GM23338 (cell line): ENCODE data around the gene PARP6. TPM values are rescaled to one million over a fixed set of nuclear protein-coding genes. Genes with fewer than 3 reads are reported as not detected.

Source experiments
- ATAC-seq: fragments of 200-7000 bp; cut with Tn5 transposase; 3 replicates; pipeline ENCODE4 v1.9.1; 2020
- DNase-seq: peaks from one replicate; pipeline ENCODE4 v3.0.0-alpha.2; 2015; ENCODE audit warnings: low spot score
- H2AFZ ChIP-seq: fragments of 200-600 bp; sonication (generic); 2 replicates; pipeline ENCODE4 v1.8.0; 2016; ENCODE audit warnings: antibody characterized with exemption, mild to moderate bottlenecking, moderate library complexity
- H3F3A ChIP-seq: fragments of 200-600 bp; sonication (generic); replicated peaks from 2 replicates; pipeline ENCODE4 v1.8.0; 2017; ENCODE audit warnings: antibody characterized with exemption, mixed run types, low read depth
- H3K27ac ChIP-seq: fragments of 200-600 bp; sonication (generic); 2 replicates; pipeline ENCODE4 v1.6.1; 2016; ENCODE audit warnings: low read depth
- H3K27me3 ChIP-seq: fragments of 200-600 bp; sonication (generic); 2 replicates; pipeline ENCODE4 v1.8.0; 2016; ENCODE audit warnings: mild to moderate bottlenecking, mixed run types, moderate library complexity; ENCODE audit not compliant: insufficient read depth
- H3K36me3 ChIP-seq: fragments of 200-600 bp; sonication (generic); 2 replicates; pipeline ENCODE4 v1.8.0; 2016; ENCODE audit warnings: mild to moderate bottlenecking; ENCODE audit not compliant: insufficient read depth
- H3K4me1 ChIP-seq: fragments of 200-600 bp; sonication (generic); 2 replicates; pipeline ENCODE4 v1.8.0; 2016; ENCODE audit warnings: mild to moderate bottlenecking, moderate library complexity; ENCODE audit not compliant: insufficient read depth
- H3K4me2 ChIP-seq: fragments of 200-600 bp; sonication (generic); 2 replicates; pipeline ENCODE4 v1.7.1; 2017; ENCODE audit warnings: mixed run types
- H3K4me3 ChIP-seq: fragments of 200-600 bp; sonication (generic); 2 replicates; pipeline ENCODE4 v1.6.1; 2016; ENCODE audit warnings: mixed run types
- H3K79me2 ChIP-seq: fragments of 200-600 bp; sonication (generic); replicated peaks from 2 replicates; pipeline ENCODE4 v1.8.0; 2017; ENCODE audit warnings: mild to moderate bottlenecking; ENCODE audit not compliant: insufficient read depth
- H3K9me2 ChIP-seq: fragments of 200-600 bp; sonication (generic); 2 replicates; pipeline ENCODE4 v1.8.0; 2017; ENCODE audit not compliant: insufficient read depth
- H4K20me1 ChIP-seq: fragments of 200-600 bp; sonication (generic); replicated peaks from 2 replicates; pipeline ENCODE4 v1.8.0; 2017; ENCODE audit warnings: mild to moderate bottlenecking; ENCODE audit not compliant: insufficient read depth
- H3K27ac Mint-ChIP-seq: 2 replicates; pipeline ENCODE4 v1.8.0; 2020; ENCODE audit warnings: inconsistent platforms, mild to moderate bottlenecking, moderate library complexity, mixed read lengths
- H3K27me3 Mint-ChIP-seq: 3 replicates; pipeline ENCODE4 v1.8.0; 2022; ENCODE audit warnings: low read depth, mild to moderate bottlenecking, moderate library complexity, mixed read lengths, inconsistent platforms; ENCODE audit not compliant: insufficient read depth, poor library complexity
- H3K36me3 Mint-ChIP-seq: 3 replicates; pipeline ENCODE4 v1.8.0; 2021; ENCODE audit warnings: low read depth, mild to moderate bottlenecking, inconsistent platforms, moderate library complexity, mixed read lengths
- H3K4me1 Mint-ChIP-seq: 3 replicates; pipeline ENCODE4 v1.8.0; 2020; ENCODE audit warnings: mild to moderate bottlenecking, inconsistent platforms, mixed read lengths
- H3K4me3 Mint-ChIP-seq: 3 replicates; pipeline ENCODE4 v1.8.0; 2021; ENCODE audit warnings: moderate library complexity, mild to moderate bottlenecking, inconsistent platforms, mixed read lengths
- H3K9me3 Mint-ChIP-seq: 3 replicates; pipeline ENCODE4 v1.8.0; 2020; ENCODE audit warnings: moderate library complexity, mild to moderate bottlenecking, inconsistent platforms, mixed read lengths
- CREB1 ChIP-seq: fragments of 250-450 bp; sonication (Bioruptor Pico); IDR thresholded peaks from 2 replicates; pipeline ENCODE4 v1.5.0; 2020; ENCODE audit warnings: low read depth, mild to moderate bottlenecking, moderate library complexity
- CTCF ChIP-seq, 2 experiments: fragments of 200-600 bp in 1 of 2; sonication (generic) in 1 of 2; conservative IDR thresholded peaks; 2 replicates each; pipeline versions ENCODE4 v1.5.1 to v1.6.1; 2016 to 2017; ENCODE audit warnings: antibody characterized with exemption in 2 of 2, low read depth in 2 of 2, mild to moderate bottlenecking in 2 of 2, moderate library complexity in 1 of 2
- ETS1 ChIP-seq: IDR thresholded peaks from 2 replicates; pipeline ENCODE4 v1.6.1; 2016; ENCODE audit warnings: antibody characterized with exemption
- EZH2phosphoT487 ChIP-seq: fragments of 200-600 bp; sonication (generic); IDR thresholded peaks from one replicate; pipeline ENCODE4 v1.8.1; 2018; ENCODE audit warnings: antibody characterized with exemption; ENCODE audit not compliant: unreplicated experiment
- JUNB ChIP-seq: IDR thresholded peaks from one replicate; pipeline ENCODE4 v1.6.1; 2016; ENCODE audit warnings: antibody characterized with exemption; ENCODE audit not compliant: unreplicated experiment
- POLR2AphosphoS5 ChIP-seq: IDR thresholded peaks from 2 replicates; pipeline ENCODE4 v1.6.1; 2016; ENCODE audit warnings: antibody characterized with exemption, low read depth
- REST ChIP-seq: IDR thresholded peaks from one replicate; pipeline ENCODE4 v1.6.1; 2018; ENCODE audit warnings: antibody characterized with exemption; ENCODE audit not compliant: unreplicated experiment
- STAT1 ChIP-seq: IDR thresholded peaks from one replicate; pipeline ENCODE4 v1.6.1; 2016; ENCODE audit warnings: antibody characterized with exemption; ENCODE audit not compliant: unreplicated experiment
- ZNF331 ChIP-seq: fragments of 250-450 bp; sonication (Bioruptor Pico); IDR thresholded peaks from 2 replicates; pipeline ENCODE4 v1.5.0; 2020; ENCODE audit warnings: low read depth, mild to moderate bottlenecking, moderate library complexity
- ZNF462 ChIP-seq: fragments of 250-450 bp; sonication (Bioruptor Pico); IDR thresholded peaks from 2 replicates; pipeline ENCODE4 v1.5.0; 2020; ENCODE audit warnings: mild to moderate bottlenecking, moderate library complexity
- polyA plus RNA-seq: library from polyadenylated mRNA; unstranded; fragments of >200 nt; fragmentation: Nextera tagmentation; extraction: Ambion mirVana; gene quantifications from 2 replicates; pipeline ENCODE4 v1.2.1, GENCODE V29; 2016
- total RNA-seq: library from RNA; depleted of rRNA; stranded (reverse); fragments of >200 nt; shearing (Covaris generic); gene quantifications from 2 replicates; pipeline ENCODE4 v1.2.3, GENCODE V29; 2014

The PARP6 gene
- total and polyA plus RNA-seq, 2 experiments from 2014 or later, result 27.6 to 28.1 TPM

GRCh38 chr15:72230197-72231065 is 41.9 kb downstream of the PARP6 start:
- H3K4me3 Mint-ChIP-seq, result peak overlapping the region; percentile 96
- peak overlapping the region; percentile 98 for H3K27ac Mint-ChIP-seq
- no peaks in the 10 kb centered on the region for H3K27me3 ChIP-seq
- DNase-seq (peak; percentile 91), ATAC-seq (peak; percentile 31)
- H4K20me1 ChIP-seq, result peaks cover 41% of the 10 kb centered on the region
- no peaks in the 10 kb centered on the region for H3K9me2 ChIP-seq
- H3F3A ChIP-seq, result peaks cover 19% of the 10 kb centered on the region
- H3K4me2 ChIP-seq, result peak overlapping the region; percentile 97
- 0 out of 2 replicates have a peak overlapping the region, but pooled peaks have one; percentile 18 for H2AFZ ChIP-seq
- H3K4me1 Mint-ChIP-seq, result peaks cover 48% of the 10 kb centered on the region
- H3K27ac ChIP-seq, result peak overlapping the region; percentile 93
- H3K79me2 ChIP-seq, result peaks cover 55% of the 10 kb centered on the region
- H3K4me3 ChIP-seq, result peak overlapping the region; percentile 99
- peaks cover 20% of the 10 kb centered on the region for H3K36me3 Mint-ChIP-seq
- H3K4me1 ChIP-seq, result peaks cover 49% of the 10 kb centered on the region
- H3K27me3 Mint-ChIP-seq, result peaks cover 41% of the 10 kb centered on the region
- 0 out of 3 replicates have a peak, but pooled peaks cover 2% of the 10 kb centered on the region for H3K9me3 Mint-ChIP-seq
- peaks cover 8% of the 10 kb centered on the region; the same call in 1 of the 2 replicates for H3K36me3 ChIP-seq
- TF ChIP-seq CREB1 (CRISPR knock-in tag) (peak; percentile 26; the same call in 1 of the 2 replicates), ZNF331 (CRISPR knock-in tag) (no peak), JUNB (no peak), POLR2AphosphoS5 (peak; percentile 58), STAT1 (no peak), ZNF462 (CRISPR knock-in tag) (no peak), ETS1 (no peak), CTCF (conservative IDR thresholded peaks at IDR 0.05; ENCODE audit: low read depth in 2 of 2) (no peak), EZH2phosphoT487 (no peak), REST (no peak)
